Keratinocyte (primary cell): ENCODE data around the gene KDM6B. TPM values are rescaled to one million over a fixed set of nuclear protein-coding genes. Genes with fewer than 3 reads are reported as not detected.
A peak's percentile ranks its signal among the peaks of the same experiment; 100 is the strongest.
"Not testable (repeated sequence)": the region's sequence is repeated elsewhere in the genome, so short reads cannot be mapped to it uniquely, and the experiment has no call there.

ENCODE experiments used
- DNase-seq: peaks from one replicate; pipeline ENCODE4 v3.0.0-alpha.2; 2011; ENCODE audit warnings: low read depth, missing footprints, low spot score
- FAIRE-seq: peaks from 2 replicates; lab custom pipeline; 2011; peaks lifted over from hg19 to GRCh38; lab: Jason Lieb, UNC
- H2AFZ ChIP-seq: 2 replicates; pipeline ENCODE4 v1.6.0; 2012; ENCODE audit warnings: low read length, control low read depth, inconsistent platforms; ENCODE audit not compliant: control insufficient read depth
- H3K27ac ChIP-seq: 2 replicates; pipeline ENCODE4 v1.5.1; 2011; ENCODE audit warnings: low read length; ENCODE audit not compliant: control insufficient read depth, insufficient read depth
- H3K27me3 ChIP-seq: 3 replicates; pipeline ENCODE4 v1.6.0; 2011; ENCODE audit warnings: low read length; ENCODE audit not compliant: control insufficient read depth, insufficient read depth; ENCODE audit errors: extremely low read depth
- H3K36me3 ChIP-seq, 2 experiments: 2 replicates in 1 of 2; 3 replicates in 1 of 2; pipeline ENCODE4 v1.5.1; 2011; ENCODE audit warnings: low read length in 2 of 2, mild to moderate bottlenecking in 1 of 2; ENCODE audit not compliant: control insufficient read depth in 2 of 2, insufficient read depth in 2 of 2; ENCODE audit errors: extremely low read depth in 1 of 2
- H3K4me1 ChIP-seq: 3 replicates; pipeline ENCODE4 v1.5.1; 2011; ENCODE audit warnings: low read length; ENCODE audit not compliant: control insufficient read depth, insufficient read depth; ENCODE audit errors: extremely low read depth
- H3K4me2 ChIP-seq: 3 replicates; pipeline ENCODE4 v1.6.0; 2011; ENCODE audit warnings: low read depth, low read length; ENCODE audit not compliant: control insufficient read depth, insufficient read depth; ENCODE audit errors: extremely low read depth
- H3K4me3 ChIP-seq, 3 experiments: fragments of 200-600 bp in 1 of 3; sonication (generic) in 1 of 3; 2 replicates in 2 of 3; 3 replicates in 1 of 3; pipeline ENCODE4 v1.5.1; 2011 to 2016; ENCODE audit warnings: low read length in 3 of 3, mild to moderate bottlenecking in 3 of 3, control low read depth in 2 of 3, inconsistent platforms in 1 of 3, low read depth in 1 of 3, mixed read lengths in 1 of 3, mixed run types in 1 of 3, moderate library complexity in 1 of 3; ENCODE audit not compliant: control insufficient read depth in 2 of 3, insufficient read depth in 2 of 3; ENCODE audit errors: extremely low read depth in 1 of 3
- H3K79me2 ChIP-seq: 2 replicates; pipeline ENCODE4 v1.6.0; 2012; ENCODE audit warnings: low read length; ENCODE audit not compliant: control insufficient read depth, insufficient read depth
- H3K9ac ChIP-seq: 3 replicates; pipeline ENCODE4 v1.6.0; 2011; ENCODE audit warnings: low read length; ENCODE audit not compliant: control insufficient read depth, insufficient read depth; ENCODE audit errors: extremely low read depth
- H3K9me1 ChIP-seq: 3 replicates; pipeline ENCODE4 v1.6.0; 2011; ENCODE audit warnings: low read length; ENCODE audit not compliant: control insufficient read depth, insufficient read depth; ENCODE audit errors: extremely low read depth
- H3K9me3 ChIP-seq: 2 replicates; pipeline ENCODE4 v1.5.1; 2012; ENCODE audit warnings: low read depth, low read length; ENCODE audit not compliant: control insufficient read depth
- H4K20me1 ChIP-seq: 3 replicates; pipeline ENCODE4 v1.6.0; 2011; ENCODE audit warnings: low read length; ENCODE audit not compliant: control insufficient read depth, insufficient read depth; ENCODE audit errors: extremely low read depth
- CTCF ChIP-seq, 3 experiments: IDR thresholded peaks in 1 of 3; conservative IDR thresholded peaks in 1 of 3; optimal IDR thresholded peaks in 1 of 3; 2 replicates in 2 of 3; 3 replicates in 1 of 3; pipeline versions ENCODE3 to v1.5.1; 2011; ENCODE audit warnings: low read length in 3 of 3, mild to moderate bottlenecking in 3 of 3, moderate library complexity in 2 of 3, control low read depth in 1 of 3, inconsistent platforms in 1 of 3; ENCODE audit not compliant: insufficient read depth in 2 of 3; ENCODE audit errors: extremely low read depth in 1 of 3
- EZH2 ChIP-seq: IDR thresholded peaks from one replicate; pipeline ENCODE4 v1.6.1; 2012; ENCODE audit warnings: inconsistent platforms, mild to moderate bottlenecking, low read length, moderate library complexity
- dilution Hi-C: fragments of 300-500 bp; cut with MboI; formaldehyde crosslinking; loops from one replicate; pipeline ENCODE4 v1.7.0; 2020; ENCODE audit warnings: low sequenced_read_pairs; ENCODE audit not compliant: extremely low pct_ligation_motif_present
- polyA plus RNA-seq, 5 experiments: library from polyadenylated mRNA; depleted of rRNA in 3 of 5; stranded (reverse) in 3 of 5; stranded (forward) in 1 of 5; unstranded in 1 of 5; fragments of >200 nt; gene quantifications; 1 replicate in 1 of 5; 2 replicates in 3 of 5; 3 replicates in 1 of 5; pipeline versions ENCODE4 v1.2.1 to v1.2.3, GENCODE V29; 2011 to 2012; ENCODE audit warnings: missing spikeins in 2 of 5, low read depth in 1 of 5, low replicate concordance in 1 of 5

The KDM6B gene
- polyA plus RNA-seq, 1 donor (not counting 4 experiments of a cell fraction or from before 2014, with no cell fraction given) = 1.6 TPM

- Histone ChIP-seq H3K27ac (peak overlapping the region; percentile 73), H3K4me3 (peak overlapping the region; percentile 57 to 98 (median 79)), H3K27me3 (no peaks in the 10 kb centered on the region), H3K4me2 (peak overlapping the region; percentile 97), H3K9me3 (no peaks in the 10 kb centered on the region), H4K20me1 (no peaks in the 10 kb centered on the region), H3K9ac (peak overlapping the region; percentile 79), H3K36me3 (peaks cover 5 to 8% of the 10 kb centered on the region in 2 experiments), H3K79me2 (peaks cover 25% of the 10 kb centered on the region), H3K9me1 (no peaks in the 10 kb centered on the region), H3K4me1 (peaks cover 37% of the 10 kb centered on the region), H2AFZ (no peak overlapping the region)
- dilution Hi-C loops = no loop called here
- no peak for DNase-seq
- TF ChIP-seq EZH2 = no peak
- no peak for TF ChIP-seq CTCF (optimal IDR thresholded peaks at IDR 0.05 in 1 of 3, IDR thresholded peaks at IDR 0.05 in 1 of 3, conservative IDR thresholded peaks at IDR 0.05 in 1 of 3; ENCODE audit: extremely low read depth in 1 of 3, insufficient read depth in 2 of 3, low read length in 3 of 3)
- no peak for FAIRE-seq
These were observed 25.0 kb downstream of the KDM6B start for GRCh38 chr17:7859028-7859427.

GRCh38 chr17:7862692-7863437 lies 28.8 kb downstream of the KDM6B start:
- Histone ChIP-seq H2AFZ (no peak overlapping the region), H3K4me2 (no peak overlapping the region), H3K4me3 (no peak overlapping the region), H3K27ac (no peak overlapping the region), H3K9me1 (no peaks in the 10 kb centered on the region), H3K79me2 (peaks cover 16% of the 10 kb centered on the region), H3K9ac (no peak overlapping the region), H3K4me1 (peaks cover 26% of the 10 kb centered on the region), H3K27me3 (no peaks in the 10 kb centered on the region), H3K9me3 (no peaks in the 10 kb centered on the region), H4K20me1 (no peaks in the 10 kb centered on the region), H3K36me3 (peaks cover 5 to 8% of the 10 kb centered on the region in 2 experiments)
- dilution Hi-C loops = no loop called here
- TF ChIP-seq CTCF (optimal IDR thresholded peaks at IDR 0.05 in 1 of 3, IDR thresholded peaks at IDR 0.05 in 1 of 3, conservative IDR thresholded peaks at IDR 0.05 in 1 of 3; ENCODE audit: extremely low read depth in 1 of 3, insufficient read depth in 2 of 3, low read length in 3 of 3) (peak; percentile 58 to 66 (median 59)), EZH2 (no peak)
- FAIRE-seq (no peak), DNase-seq (no peak)

- H3K9me1 ChIP-seq, H2AFZ ChIP-seq, dilution Hi-C loops, H4K20me1 ChIP-seq, H3K36me3 ChIP-seq, H3K79me2 ChIP-seq, H3K9me3 ChIP-seq, DNase-seq, H3K4me2 ChIP-seq, FAIRE-seq, H3K27ac ChIP-seq, H3K27me3 ChIP-seq, H3K9ac ChIP-seq, H3K4me3 ChIP-seq: not testable (repeated sequence)
- peaks cover 21% of the 10 kb centered on the region for H3K4me1 ChIP-seq
These were observed 30.4 kb downstream of the KDM6B start for GRCh38 chr17:7864384-7864783.
